HCT116 (cell line): ENCODE measurements around the gene FLNA. TPM values are rescaled to one million over a fixed set of nuclear protein-coding genes. Genes with fewer than 3 reads are reported as not detected.
A peak's percentile ranks its signal among the peaks of the same experiment; 100 is the strongest.

Experiments used
- ATAC-seq: fragments of 200-7000 bp; cut with Tn5 transposase; 2 replicates; pipeline ENCODE4 v1.9.1; 2020; ENCODE audit warnings: mild to moderate bottlenecking, moderate library complexity
- BruUV-seq: library from RNA; stranded (reverse); fragments of 400-500 nt; replicated peaks from 2 replicates; lab custom pipeline; 2021; lab: Mats Ljungman, UMichigan
- CTCF ChIA-PET: fragments of 300-600 bp; sonication (Branson Sonifier 250); formaldehyde crosslinking; loops from one replicate; lab custom pipeline; 2021; ENCODE audit warnings: antibody characterized with exemption; lab: Charles Lee
- POLR2A ChIA-PET: fragments of 300-600, 350-600 bp; sonication (Branson Sonifier 250); formaldehyde crosslinking; loops from one replicate; lab custom pipeline; 2021; ENCODE audit warnings: antibody characterized with exemption; lab: Charles Lee
- RAD21 ChIA-PET, 2 experiments: fragments of 300-600 bp; sonication (Branson Sonifier 250); formaldehyde crosslinking; loops; one replicate each; lab custom pipeline; 2023; ENCODE audit warnings: low total read pairs in 2 of 2; ENCODE audit not compliant: uncharacterized antibody in 2 of 2, unreplicated experiment in 2 of 2, low non-redundant PET in 1 of 2; lab: Charles Lee
- DNase-seq: peaks from one replicate; pipeline ENCODE4 v3.0.0-alpha.2; 2010; ENCODE audit warnings: low read depth, low spot score
- H2AFZ ChIP-seq: fragments of 200-600 bp; shearing (Covaris generic), sonication (generic); 2 replicates; pipeline ENCODE4 v1.6.1; 2017; ENCODE audit warnings: low read depth, mixed run types, mixed read lengths, antibody characterized with exemption, low read length; ENCODE audit not compliant: poor library complexity, severe bottlenecking
- H3K27ac ChIP-seq: 2 replicates; pipeline ENCODE4 v1.5.1; 2012; ENCODE audit warnings: low read depth, low read length
- H3K27me3 ChIP-seq: fragments of 200-600 bp; sonication (generic); 2 replicates; pipeline ENCODE4 v1.6.1; 2016; ENCODE audit warnings: mixed run types, low read length, mixed read lengths; ENCODE audit not compliant: insufficient read depth
- H3K36me3 ChIP-seq, 2 experiments: fragments of 200-500 bp in 1 of 2; fragments of 200-600 bp in 1 of 2; sonication (Bioruptor generic) in 1 of 2; sonication (generic) in 1 of 2; 2 replicates each; pipeline versions ENCODE4 v1.5.1 to v1.6.1; 2014 to 2016; ENCODE audit warnings: low read length in 2 of 2, inconsistent platforms in 1 of 2, mixed read lengths in 1 of 2, mixed run types in 1 of 2; ENCODE audit not compliant: insufficient read depth in 2 of 2, control insufficient read depth in 1 of 2
- H3K4me1 ChIP-seq, 2 experiments: fragments of 200-600 bp in 1 of 2; sonication (generic) in 1 of 2; 2 replicates each; pipeline versions ENCODE4 v1.5.1 to v1.6.1; 2012 to 2017; ENCODE audit warnings: low read length in 2 of 2, inconsistent platforms in 1 of 2, mild to moderate bottlenecking in 1 of 2, mixed read lengths in 1 of 2, mixed run types in 1 of 2, moderate library complexity in 1 of 2; ENCODE audit not compliant: insufficient read depth in 2 of 2, control insufficient read depth in 1 of 2
- H3K4me2 ChIP-seq: fragments of 200-600 bp; sonication (generic); 2 replicates; pipeline ENCODE4 v1.6.1; 2017; ENCODE audit warnings: mixed run types, low read length, mixed read lengths
- H3K4me3 ChIP-seq, 2 experiments: fragments of 200-600 bp in 1 of 2; sonication (generic) in 1 of 2; replicated peaks in 1 of 2; 2 replicates each; pipeline ENCODE4 v1.5.1; 2011 to 2016; ENCODE audit warnings: low read length in 2 of 2, control low read depth in 1 of 2, low read depth in 1 of 2, mild to moderate bottlenecking in 1 of 2, mixed read lengths in 1 of 2, mixed run types in 1 of 2
- H3K79me2 ChIP-seq: fragments of 200-600 bp; sonication (generic); 2 replicates; pipeline ENCODE4 v1.6.1; 2017; ENCODE audit warnings: mild to moderate bottlenecking, mixed run types, low read length, moderate library complexity, mixed read lengths; ENCODE audit not compliant: insufficient read depth
- H3K9ac ChIP-seq: fragments of 200-600 bp; sonication (generic); 2 replicates; pipeline ENCODE4 v1.6.1; 2016; ENCODE audit warnings: low read length, mixed read lengths
- H3K9me2 ChIP-seq: fragments of 200-600 bp; sonication (generic), shearing (Covaris generic); 2 replicates; pipeline ENCODE4 v1.6.1; 2017; ENCODE audit warnings: mixed run types, mild to moderate bottlenecking, moderate library complexity; ENCODE audit not compliant: insufficient read depth
- H3K9me3 ChIP-seq, 2 experiments: fragments of 200-500 bp in 1 of 2; fragments of 200-600 bp in 1 of 2; sonication (Bioruptor generic) in 1 of 2; sonication (generic) in 1 of 2; 2 replicates each; pipeline ENCODE4 v1.6.1; 2014 to 2017; ENCODE audit warnings: low read length in 2 of 2, mixed read lengths in 2 of 2, inconsistent platforms in 1 of 2, low read depth in 1 of 2, mild to moderate bottlenecking in 1 of 2, mixed run types in 1 of 2, moderate library complexity in 1 of 2; ENCODE audit not compliant: control insufficient read depth in 1 of 2, insufficient read depth in 1 of 2
- H4K20me1 ChIP-seq: fragments of 200-600 bp; sonication (generic), shearing (Covaris generic); 2 replicates; pipeline ENCODE4 v1.6.1; 2017; ENCODE audit warnings: mixed run types, mild to moderate bottlenecking, moderate library complexity; ENCODE audit not compliant: insufficient read depth
- CBX3 ChIP-seq: IDR thresholded peaks from 2 replicates; pipeline ENCODE4 v1.6.1; 2012; ENCODE audit warnings: low read depth
- CTCF ChIP-seq, 3 experiments: fragments of 200-600 bp in 1 of 3; sonication (generic) in 1 of 3; IDR thresholded peaks in 2 of 3; conservative IDR thresholded peaks in 1 of 3; 2 replicates each; pipeline ENCODE4 v1.5.1; 2012 to 2017; ENCODE audit warnings: low read depth in 2 of 3, low read length in 2 of 3, antibody characterized with exemption in 1 of 3, borderline replicate concordance in 1 of 3, control low read depth in 1 of 3, mild to moderate bottlenecking in 1 of 3, mixed read lengths in 1 of 3, mixed run types in 1 of 3, moderate library complexity in 1 of 3; ENCODE audit not compliant: insufficient read depth in 1 of 3
- EZH2 ChIP-seq: fragments of 200-600 bp; sonication (generic); IDR thresholded peaks from 2 replicates; pipeline ENCODE4 v1.6.1; 2017; ENCODE audit warnings: antibody characterized with exemption, mixed run types
- EZH2phosphoT487 ChIP-seq: fragments of 200-600 bp; IDR thresholded peaks from 2 replicates; pipeline ENCODE4 v1.6.1; 2018; ENCODE audit warnings: antibody characterized with exemption, borderline replicate concordance
- FOSL1 ChIP-seq: IDR thresholded peaks from 2 replicates; pipeline ENCODE4 v1.6.1; 2012; ENCODE audit warnings: low read depth
- POLR2AphosphoS5 ChIP-seq: IDR thresholded peaks from 2 replicates; pipeline ENCODE4 v1.6.1; 2011; ENCODE audit warnings: mild to moderate bottlenecking, low read depth, low read length, moderate library complexity
- intact Hi-C: fragments of 100-400 bp; cut with micrococcal nuclease; formaldehyde crosslinking; loops from 2 replicates; pipeline ENCODE4 v1.10.0; 2022
- total RNA-seq: library from RNA; stranded (reverse); gene quantifications from one replicate; pipeline ENCODE4 v1.2.1, GENCODE V29; 2021; ENCODE audit not compliant: unreplicated experiment
- TF ChIP-seq, protein P1 (sequence below): IDR thresholded peaks from 2 replicates; pipeline ENCODE4 v1.6.1; 2012; ENCODE audit warnings: low read depth

The FLNA gene
- total RNA-seq, 1 experiment from 2014 or later, result 546 TPM

- peak; percentile 78 for DNase-seq
- H3K9ac ChIP-seq, result peak overlapping the region; percentile 74
- H3K36me3 ChIP-seq, result no peaks in the 10 kb centered on the region
- no peaks in the 10 kb centered on the region for H3K27me3 ChIP-seq
- ChIA-PET CTCF (interaction anchor here (0.7 to 1.6 kb wide), 15 partner anchors 8 to 402 kb away, joined by 3 to 18 read pairs (median 3); partner anchors contain the start of genes DNASE1L1, HCFC1, RPL10 and SLC10A3), RAD21 (interaction anchor here in 1 of 2 experiments (1.0 kb wide), 1 partner anchor 35 kb away, joined by 3 read pairs; the partner anchor contains the start of gene DNASE1L1), POLR2A (interaction anchor here (1.1 to 2.3 kb wide), 6 partner anchors 9 to 174 kb away, joined by 3 to 12 read pairs (median 4); partner anchors contain the start of genes IKBKG, RPL10 and SLC10A3)
- H4K20me1 ChIP-seq, result no peaks in the 10 kb centered on the region
- ATAC-seq, result peak; percentile 45
- H3K4me2 ChIP-seq, result peak overlapping the region; percentile 91
- peaks cover 23% of the 10 kb centered on the region for H3K79me2 ChIP-seq
- TSS peak; percentile 79 for BruUV-seq
- H3K27ac ChIP-seq, result peak overlapping the region; percentile 94
- H2AFZ ChIP-seq, result no peak overlapping the region
- intact Hi-C loops, result loop anchor here (1.0 kb wide), 1 partner anchor 162 kb away; no protein-coding TSS in a partner anchor
- peak overlapping the region; percentile 56 to 63 for H3K4me3 ChIP-seq
- no peaks in the 10 kb centered on the region for H3K9me2 ChIP-seq
- TF ChIP-seq CBX3, result no peak
- TF ChIP-seq EZH2, result no peak
- TF ChIP-seq FOSL1, result no peak
- TF ChIP-seq POLR2AphosphoS5, result peak; percentile 60
- no peak for TF ChIP-seq EZH2phosphoT487
- peak in 2 of 3 experiments; percentile 74 to 78; a peak in 4 of 6 replicates for TF ChIP-seq CTCF (IDR thresholded peaks at IDR 0.05 in 2 of 3, conservative IDR thresholded peaks at IDR 0.05 in 1 of 3; ENCODE audit: borderline replicate concordance in 1 of 3, insufficient read depth in 1 of 3, low read depth in 2 of 3, low read length in 2 of 3)
- TF ChIP-seq, protein P1, sequence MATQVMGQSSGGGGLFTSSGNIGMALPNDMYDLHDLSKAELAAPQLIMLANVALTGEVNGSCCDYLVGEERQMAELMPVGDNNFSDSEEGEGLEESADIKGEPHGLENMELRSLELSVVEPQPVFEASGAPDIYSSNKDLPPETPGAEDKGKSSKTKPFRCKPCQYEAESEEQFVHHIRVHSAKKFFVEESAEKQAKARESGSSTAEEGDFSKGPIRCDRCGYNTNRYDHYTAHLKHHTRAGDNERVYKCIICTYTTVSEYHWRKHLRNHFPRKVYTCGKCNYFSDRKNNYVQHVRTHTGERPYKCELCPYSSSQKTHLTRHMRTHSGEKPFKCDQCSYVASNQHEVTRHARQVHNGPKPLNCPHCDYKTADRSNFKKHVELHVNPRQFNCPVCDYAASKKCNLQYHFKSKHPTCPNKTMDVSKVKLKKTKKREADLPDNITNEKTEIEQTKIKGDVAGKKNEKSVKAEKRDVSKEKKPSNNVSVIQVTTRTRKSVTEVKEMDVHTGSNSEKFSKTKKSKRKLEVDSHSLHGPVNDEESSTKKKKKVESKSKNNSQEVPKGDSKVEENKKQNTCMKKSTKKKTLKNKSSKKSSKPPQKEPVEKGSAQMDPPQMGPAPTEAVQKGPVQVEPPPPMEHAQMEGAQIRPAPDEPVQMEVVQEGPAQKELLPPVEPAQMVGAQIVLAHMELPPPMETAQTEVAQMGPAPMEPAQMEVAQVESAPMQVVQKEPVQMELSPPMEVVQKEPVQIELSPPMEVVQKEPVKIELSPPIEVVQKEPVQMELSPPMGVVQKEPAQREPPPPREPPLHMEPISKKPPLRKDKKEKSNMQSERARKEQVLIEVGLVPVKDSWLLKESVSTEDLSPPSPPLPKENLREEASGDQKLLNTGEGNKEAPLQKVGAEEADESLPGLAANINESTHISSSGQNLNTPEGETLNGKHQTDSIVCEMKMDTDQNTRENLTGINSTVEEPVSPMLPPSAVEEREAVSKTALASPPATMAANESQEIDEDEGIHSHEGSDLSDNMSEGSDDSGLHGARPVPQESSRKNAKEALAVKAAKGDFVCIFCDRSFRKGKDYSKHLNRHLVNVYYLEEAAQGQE, result no peak
- peaks cover 18 to 61% of the 10 kb centered on the region in 2 experiments for H3K4me1 ChIP-seq
- H3K9me3 ChIP-seq, result no peaks in the 10 kb centered on the region
Measured at GRCh38 chrX:154373340-154374306, 811 bp downstream of the FLNA start.
